Endothelial cell of hepatic sinusoid (primary cell): Measurements from ENCODE around the gene NUDCD2.

Source experiments
- in situ Hi-C: cut with HindIII; loops from 2 replicates; pipeline ENCODE4 v1.10.0; 2017; ENCODE audit warnings: low sequenced_read_pairs

The NUDCD2 gene

GRCh38 chr5:163459819-163460561, at the start of gene NUDCD2:
Gene NUDCD2, minus strand, starts transcription at chr5:163460102. Its CDS starts 52 bp downstream, at chr5:163460050.
- in situ Hi-C loops: loop anchor here (5.0 kb wide), 1 partner anchor 37 kb away; no protein-coding TSS in a partner anchor

- in situ Hi-C loops: no loop called here
These were observed 49.5 kb upstream of the NUDCD2 start for GRCh38 chr5:163509291-163509951.

- in situ Hi-C loops: no loop called here
These were observed 48.9 kb upstream of the NUDCD2 start for GRCh38 chr5:163508753-163509152.

GRCh38 chr5:163506726-163507125, 46.8 kb upstream of the NUDCD2 start:
- in situ Hi-C loops: no loop called here

GRCh38 chr5:163506095-163506457, 46.2 kb upstream of the NUDCD2 start:
- in situ Hi-C loops: no loop called here

GRCh38 chr5:163505368-163506094, 45.6 kb upstream of the NUDCD2 start, which contains the start of gene MAT2B:
Gene MAT2B, plus strand, starts transcription at chr5:163505619. Its CDS starts 68 bp downstream, at chr5:163505687.
- in situ Hi-C loops: no loop called here

- in situ Hi-C loops: no loop called here
These were observed 45.1 kb upstream of the NUDCD2 start for GRCh38 chr5:163505049-163505367.

- in situ Hi-C loops: no loop called here
These were observed 44.4 kb upstream of the NUDCD2 start for GRCh38 chr5:163504079-163504931.

GRCh38 chr5:163503106-163504078, 43.5 kb upstream of the NUDCD2 start:
- in situ Hi-C loops: no loop called here

- in situ Hi-C loops: no loop called here
These were observed 42.6 kb upstream of the NUDCD2 start for GRCh38 chr5:163502521-163502920.

- in situ Hi-C loops: loop anchor here (5.0 kb wide), 1 partner anchor 37 kb away; the partner anchor contains the start of genes HMMR and NUDCD2
These were observed 39.0 kb upstream of the NUDCD2 start for GRCh38 chr5:163498886-163499285.

- in situ Hi-C loops: loop anchor here (5.0 kb wide), 1 partner anchor 35 kb away; the partner anchor contains the start of genes HMMR and NUDCD2
These were observed 37.4 kb upstream of the NUDCD2 start for GRCh38 chr5:163497315-163497714.

- in situ Hi-C loops: loop anchor here (5.0 kb wide), 1 partner anchor 34 kb away; the partner anchor contains the start of genes HMMR and NUDCD2
These were observed 36.4 kb upstream of the NUDCD2 start for GRCh38 chr5:163496286-163496685.

GRCh38 chr5:163489745-163490075, 29.8 kb upstream of the NUDCD2 start:
- in situ Hi-C loops: no loop called here

- in situ Hi-C loops: no loop called here
These were observed 29.3 kb upstream of the NUDCD2 start for GRCh38 chr5:163489055-163489744.

GRCh38 chr5:163478982-163479271, 19.0 kb upstream of the NUDCD2 start:
- in situ Hi-C loops: no loop called here

GRCh38 chr5:163478126-163478981, 18.5 kb upstream of the NUDCD2 start:
- in situ Hi-C loops: no loop called here

GRCh38 chr5:163475411-163475810, 15.5 kb upstream of the NUDCD2 start:
- in situ Hi-C loops: no loop called here
